GM18505 (cell line): Measurements from ENCODE around the gene HLTF.
"Not testable (repeated sequence)": the region's sequence is repeated elsewhere in the genome, so short reads cannot be mapped to it uniquely, and the experiment has no call there.

ENCODE experiments used
- ATAC-seq: cut with Tn5 transposase; IDR thresholded peaks from one replicate; pipeline ENCODE4 v1.9.1; 2021; ENCODE audit not compliant: unreplicated experiment
- POLR2A ChIP-seq: IDR thresholded peaks from 4 replicates; pipeline ENCODE4 v1.6.1; 2011; ENCODE audit warnings: borderline replicate concordance; ENCODE audit not compliant: insufficient read depth, insufficient read length; ENCODE audit errors: extremely low read depth

HLTF gene

GRCh38 chr3:149114458-149114857 is 28.1 kb upstream of the HLTF start:
- ATAC-seq, result no peak
- TF ChIP-seq POLR2A, result no peak

- ATAC-seq, result no peak
- no peak for TF ChIP-seq POLR2A
These were observed 18.2 kb upstream of the HLTF start for GRCh38 chr3:149104484-149104883.

GRCh38 chr3:149101641-149102040 is 15.3 kb upstream of the HLTF start:
- no peak for TF ChIP-seq POLR2A
- ATAC-seq, result no peak

- ATAC-seq, result no peak
- no peak for TF ChIP-seq POLR2A
These were observed 14.8 kb upstream of the HLTF start for GRCh38 chr3:149101154-149101553.

GRCh38 chr3:149097987-149098386 is 11.7 kb upstream of the HLTF start:
- ATAC-seq, result not testable (repeated sequence)

- no peak for TF ChIP-seq POLR2A
- ATAC-seq, result peak; percentile 93
These were observed 9.2 kb upstream of the HLTF start for GRCh38 chr3:149095487-149095886.

- no peak for ATAC-seq
- TF ChIP-seq POLR2A, result no peak
These were observed 5.7 kb upstream of the HLTF start for GRCh38 chr3:149091983-149092382.

- no peak for TF ChIP-seq POLR2A
- ATAC-seq, result no peak
These were observed 4.6 kb upstream of the HLTF start for GRCh38 chr3:149090907-149091306.

GRCh38 chr3:149090461-149090860 is 4.1 kb upstream of the HLTF start:
- no peak for ATAC-seq
- TF ChIP-seq POLR2A, result no peak

- ATAC-seq, result no peak
- no peak for TF ChIP-seq POLR2A
These were observed 3.1 kb upstream of the HLTF start for GRCh38 chr3:149089395-149089794.

GRCh38 chr3:149087208-149087607 is 875 bp upstream of the HLTF start:
- ATAC-seq, result no peak
- no peak for TF ChIP-seq POLR2A

- TF ChIP-seq POLR2A, result no peak
- ATAC-seq, result peak; percentile 24
These were observed 503 bp downstream of the HLTF start for GRCh38 chr3:149085828-149086231.

- TF ChIP-seq POLR2A, result no peak
- no peak for ATAC-seq
These were observed 4.6 kb downstream of the HLTF start for GRCh38 chr3:149081772-149082171.

- no peak for ATAC-seq
- no peak for TF ChIP-seq POLR2A
These were observed 5.6 kb downstream of the HLTF start for GRCh38 chr3:149080699-149081091.

GRCh38 chr3:149080011-149080698 is 6.2 kb downstream of the HLTF start:
- no peak for ATAC-seq
- TF ChIP-seq POLR2A, result no peak
